Bladder microvascular endothelial cell (primary cell): ENCODE results near the gene NXT1. TPM values are rescaled to one million over a fixed set of nuclear protein-coding genes. Genes with fewer than 3 reads are reported as not detected.

Experiments used
- total RNA-seq: library from RNA; depleted of rRNA; stranded (reverse); fragments of >200 nt; gene quantifications from 2 replicates; pipeline ENCODE4 v1.2.3, GENCODE V29; 2014

NXT1 gene
- 22.5 and 24.2 TPM in 2 replicates for total RNA-seq

DNA sequence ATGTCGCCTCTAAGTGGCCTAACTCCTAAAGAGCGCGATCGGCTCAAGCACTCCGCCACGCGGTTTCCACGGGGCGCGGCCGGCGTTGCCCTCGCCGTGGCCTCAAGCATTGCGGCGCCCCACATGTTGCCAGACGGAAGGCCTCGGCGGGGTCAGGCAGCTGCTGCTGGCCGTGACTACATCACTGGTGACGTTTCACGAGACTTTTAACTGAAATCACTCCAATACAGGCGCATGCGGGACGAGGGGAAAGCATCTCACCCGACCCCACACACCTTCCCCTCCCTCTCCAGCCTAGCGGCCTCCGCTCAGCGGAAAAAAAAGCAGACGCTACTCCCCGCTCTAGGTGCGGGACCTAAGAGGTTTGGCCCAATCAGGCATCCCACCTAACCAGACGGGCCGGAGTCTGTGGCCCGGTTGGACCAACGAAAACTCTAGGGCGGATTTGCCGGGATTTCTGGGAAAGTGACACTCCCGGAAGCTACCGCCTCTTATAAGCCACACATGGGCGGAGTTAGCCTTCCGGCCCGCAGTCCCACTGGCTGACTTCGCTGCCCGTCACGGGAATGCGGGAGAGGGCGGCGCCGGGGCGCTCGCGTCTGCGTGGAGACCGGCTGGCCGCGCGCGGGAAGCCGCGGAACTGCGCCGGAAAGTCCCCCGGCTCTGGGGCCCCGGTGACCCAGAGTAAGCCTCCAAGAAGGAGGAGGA lies at the start of gene NXT1:
NXT1 (plus strand) TSS at position 596 of the 708 bp plus-strand sequence. CDS start 3,251 bp downstream, outside the sequence.

GRCh38 chr20:23361476-23362391 lies 11.1 kb downstream of the NXT1 start, which contains the start of gene GZF1:
Gene GZF1, plus strand, starts transcription at chr20:23362182. Its CDS starts 2,202 bp downstream, at chr20:23364384.

Other genes starting within 250 kb of the NXT1 start
- gene GZF1, start 11.4 kb downstream of the NXT1 start, total RNA-seq: 19.6 and 33.2 TPM in 2 replicates
- 5.0 and 13.2 TPM in 2 replicates for gene NAPB, start 70.7 kb downstream of the NXT1 start, total RNA-seq
- not detected in 2 replicates for gene CSTL1, start 88.9 kb downstream of the NXT1 start, total RNA-seq
- not detected in 2 replicates for gene CST11, start 102.1 kb downstream of the NXT1 start, total RNA-seq
- gene CST8, start 140.3 kb downstream of the NXT1 start, total RNA-seq: not detected in 2 replicates
- gene CST9L, start 217.7 kb downstream of the NXT1 start, total RNA-seq: not detected in 2 replicates